Peyer's patch (tissue), 4 donors: Measurements from ENCODE around the gene ACY1. TPM values are rescaled to one million over a fixed set of nuclear protein-coding genes. Genes with fewer than 3 reads are reported as not detected.
A peak's percentile ranks its signal among the peaks of the same experiment; 100 is the strongest.

Experiments used
- DNase-seq, 3 donors: peaks; one replicate each; pipeline ENCODE4 v3.0.0-alpha.2; 2017 to 2019
- H3K27ac ChIP-seq, 4 donors: fragments of 200-600 bp; sonication (generic); one replicate each; pipeline ENCODE4 v1.5.1; 2016 to 2019
- H3K27me3 ChIP-seq, 2 donors: fragments of 200-600 bp; sonication (generic); one replicate each; pipeline ENCODE4 v1.5.1; 2019
- H3K36me3 ChIP-seq, 3 donors: fragments of 200-600 bp; sonication (generic); one replicate each; pipeline ENCODE4 v1.5.1; 2016 to 2019
- H3K4me1 ChIP-seq, 4 donors: fragments of 200-600 bp; sonication (generic); one replicate each; pipeline ENCODE4 v1.5.1; 2016 to 2019
- H3K4me3 ChIP-seq, 4 donors: fragments of 200-600 bp; sonication (generic); 1 replicate in 3 of 4; 2 replicates in 1 of 4; pipeline ENCODE4 v1.5.1; 2016 to 2019; ENCODE audit warnings: mild to moderate bottlenecking in 1 of 4
- H3K9me3 ChIP-seq, 4 donors: fragments of 200-600 bp; sonication (generic); one replicate each; pipeline ENCODE4 v1.5.1; 2016 to 2019; ENCODE audit warnings: mild to moderate bottlenecking in 1 of 4
- CTCF ChIP-seq, 6 experiments: fragments of 450-650 bp in 4 of 6; fragments of 200-600 bp in 2 of 6; sonication (generic) in 1 of 6; IDR thresholded peaks; one replicate each; pipeline ENCODE4 v1.5.1; 2017 to 2019; ENCODE audit warnings: antibody characterized with exemption in 6 of 6, mild to moderate bottlenecking in 3 of 6, moderate library complexity in 1 of 6
- POLR2A ChIP-seq, 2 donors: fragments of 450-650 bp; IDR thresholded peaks; one replicate each; pipeline ENCODE4 v1.5.1; 2017; ENCODE audit warnings: antibody characterized with exemption in 2 of 2, mild to moderate bottlenecking in 2 of 2, moderate library complexity in 2 of 2
- total RNA-seq, 4 donors: library from RNA; depleted of rRNA; stranded (reverse); fragments of >200 nt; gene quantifications; one replicate each; pipeline ENCODE4 v1.1.0, GENCODE V29; 2016

The ACY1 gene
- total RNA-seq, 4 donors from 2014 or later, result 95.7 to 977 (median 609) TPM

DNA sequence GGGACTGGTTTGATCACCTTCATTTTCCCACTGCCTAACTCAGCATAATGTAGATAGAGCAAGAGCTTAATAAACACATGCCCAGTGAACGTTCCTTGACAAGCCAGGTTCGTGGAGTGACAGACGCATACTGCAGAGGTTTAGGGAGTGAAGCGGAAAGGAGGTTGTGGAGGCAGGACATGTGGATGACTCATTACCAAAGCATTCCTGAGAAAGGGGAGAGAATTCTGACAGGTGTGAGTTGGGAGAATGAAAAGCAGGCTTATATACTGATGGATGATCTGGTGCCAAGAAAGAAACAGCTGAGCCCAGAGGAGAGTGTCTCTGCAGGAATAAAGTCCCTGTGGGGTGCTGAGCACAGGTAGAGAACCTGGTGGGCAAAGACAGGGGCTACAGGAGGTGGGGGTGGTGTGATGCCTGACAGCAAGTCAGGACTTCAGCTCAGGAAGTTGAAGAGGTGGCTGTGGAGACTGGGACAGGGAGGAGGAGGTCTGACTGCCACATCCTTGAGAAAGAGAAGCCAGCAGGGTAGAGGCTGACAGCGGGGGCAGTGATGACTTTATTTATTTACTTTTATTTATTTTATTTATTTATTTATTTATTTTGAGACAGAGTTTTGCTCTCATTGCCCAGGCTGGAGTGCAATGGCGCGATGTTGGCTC, 14.7 kb downstream of the ACY1 start:
- Histone ChIP-seq H3K27me3 (no peaks in the 10 kb centered on the region), H3K27ac (no peak overlapping the region), H3K9me3 (no peaks in the 10 kb centered on the region), H3K4me3 (no peak overlapping the region), H3K4me1 (peaks cover 0 to 17% (median 6%) of the 10 kb centered on the region in 4 donors), H3K36me3 (peaks cover 0 to 16% (median 0%) of the 10 kb centered on the region in 3 donors)
- no peak for TF ChIP-seq POLR2A (IDR thresholded peaks at IDR 0.05)
- no peak for TF ChIP-seq CTCF (IDR thresholded peaks at IDR 0.05)
- DNase-seq, result no peak

DNA sequence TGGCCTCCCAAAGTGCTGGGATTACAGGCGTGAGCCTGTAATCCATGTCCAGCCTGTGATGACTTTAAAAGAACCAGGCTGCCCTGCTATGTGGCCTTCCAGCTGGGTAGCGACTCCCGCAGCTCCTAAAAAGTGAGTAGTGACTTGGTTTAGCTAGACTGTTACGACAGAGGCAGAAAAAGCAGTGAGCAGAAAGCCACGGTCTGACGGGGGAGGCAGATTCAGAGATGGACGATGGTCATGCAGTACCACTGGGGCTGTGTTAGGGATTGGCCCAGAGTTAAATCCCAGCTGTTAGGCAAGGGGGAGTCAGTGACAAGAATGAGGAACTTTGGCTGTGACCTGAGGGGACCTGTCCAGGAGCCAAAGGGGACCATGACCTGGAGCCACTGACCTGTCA, 15.4 kb downstream of the ACY1 start:
- Histone ChIP-seq H3K27me3 (no peaks in the 10 kb centered on the region), H3K4me1 (peaks cover 0 to 17% (median 6%) of the 10 kb centered on the region in 4 donors), H3K36me3 (peaks cover 0 to 9% (median 0%) of the 10 kb centered on the region in 3 donors), H3K9me3 (no peaks in the 10 kb centered on the region), H3K27ac (no peak overlapping the region), H3K4me3 (no peak overlapping the region)
- DNase-seq, result no peak
- TF ChIP-seq POLR2A (IDR thresholded peaks at IDR 0.05) (no peak), CTCF (IDR thresholded peaks at IDR 0.05) (no peak)

GRCh38 chr3:51999846-52000245, 16.5 kb downstream of the ACY1 start:
- Histone ChIP-seq H3K27me3 (no peaks in the 10 kb centered on the region), H3K4me3 (no peak overlapping the region), H3K27ac (no peak overlapping the region), H3K4me1 (peaks cover 0 to 8% (median 4%) of the 10 kb centered on the region in 4 donors), H3K36me3 (no peaks in the 10 kb centered on the region), H3K9me3 (no peaks in the 10 kb centered on the region)
- TF ChIP-seq POLR2A (IDR thresholded peaks at IDR 0.05), result no peak
- TF ChIP-seq CTCF (IDR thresholded peaks at IDR 0.05), result no peak
- DNase-seq, result no peak

DNA sequence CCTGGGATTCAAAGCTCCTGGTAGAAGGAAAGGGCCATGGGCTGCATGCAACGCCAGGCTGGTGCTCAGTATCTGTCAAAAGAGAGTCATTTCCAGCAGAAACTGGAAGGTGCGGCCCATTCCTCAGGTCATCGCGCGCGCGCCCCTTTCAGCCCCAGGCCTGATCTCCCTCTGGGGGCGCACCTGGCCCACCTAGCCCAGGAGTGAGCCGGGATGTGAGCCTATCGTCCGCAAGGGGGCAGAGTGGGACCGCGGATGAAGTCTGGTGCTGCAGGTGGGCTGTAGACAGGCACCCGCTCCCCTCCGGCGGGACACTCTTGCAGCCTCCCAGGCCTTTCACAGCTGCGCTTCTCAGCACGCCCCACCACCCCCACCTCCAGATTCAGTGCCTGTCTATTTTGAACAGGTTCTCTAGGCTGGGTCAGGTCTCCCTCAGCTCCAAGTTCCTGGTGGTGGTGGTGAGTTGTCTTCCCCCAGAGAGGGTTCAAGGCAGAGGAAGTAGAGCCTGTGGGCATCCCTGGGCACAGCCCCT, 18.2 kb downstream of the ACY1 start:
- Histone ChIP-seq H3K27me3 (no peaks in the 10 kb centered on the region), H3K4me3 (no peak overlapping the region), H3K4me1 (peaks cover 0 to 18% (median 3%) of the 10 kb centered on the region in 4 donors), H3K9me3 (no peaks in the 10 kb centered on the region), H3K27ac (no peak overlapping the region), H3K36me3 (no peaks in the 10 kb centered on the region)
- TF ChIP-seq POLR2A (IDR thresholded peaks at IDR 0.05) (no peak), CTCF (IDR thresholded peaks at IDR 0.05) (peak; percentile 85 to 94 (median 91))
- DNase-seq, result peak; percentile 84 to 92 (median 85)

- no peak overlapping the region for H3K4me3 ChIP-seq
- TF ChIP-seq POLR2A (IDR thresholded peaks at IDR 0.05), result no peak
- no peak for TF ChIP-seq CTCF (IDR thresholded peaks at IDR 0.05)
- DNase-seq, result no peak
- H3K27me3 ChIP-seq, result no peaks in the 10 kb centered on the region
- H3K9me3 ChIP-seq, result no peaks in the 10 kb centered on the region
- no peaks in the 10 kb centered on the region for H3K36me3 ChIP-seq
- H3K27ac ChIP-seq, result no peak overlapping the region
- peaks cover 0 to 19% (median 3%) of the 10 kb centered on the region in 4 donors for H3K4me1 ChIP-seq
Measured at GRCh38 chr3:52002748-52003147, 19.4 kb downstream of the ACY1 start.
